H1 (cell line): Measurements from ENCODE around the gene ADAMTS20. TPM values are rescaled to one million over a fixed set of nuclear protein-coding genes. Genes with fewer than 3 reads are reported as not detected.

Experiments
- CTCF ChIA-PET: fragments of 300-600 bp; sonication (Branson Sonifier 250); formaldehyde crosslinking; loops from one replicate; lab custom pipeline; 2021; ENCODE audit not compliant: partially characterized antibody; lab: Charles Lee
- POLR2A ChIA-PET: fragments of 300-600 bp; sonication (Branson Sonifier 250); formaldehyde crosslinking; loops from one replicate; lab custom pipeline; 2021; ENCODE audit warnings: inconsistent platforms; ENCODE audit not compliant: partially characterized antibody; lab: Charles Lee
- DNase-seq, 2 experiments: peaks; one replicate each; pipeline versions ENCODE4 v3.0.0 to v3.0.0-alpha.2; 2010 to 2022; ENCODE audit warnings: low spot score in 2 of 2, low read depth in 1 of 2, mixed read lengths in 1 of 2
- FAIRE-seq: peaks from 2 replicates; lab custom pipeline; 2011; peaks lifted over from hg19 to GRCh38; lab: Jason Lieb, UNC
- H2AFZ ChIP-seq: 2 replicates; pipeline ENCODE4 v1.8.1; 2012; ENCODE audit warnings: low read length, inconsistent platforms
- H2AK5ac ChIP-seq: 2 replicates; pipeline ENCODE4 v1.6.1; 2013; ENCODE audit warnings: low read depth, low read length
- H2BK120ac ChIP-seq: replicated peaks from 2 replicates; pipeline ENCODE3; 2013; ENCODE audit warnings: low read depth, low read length, inconsistent platforms
- H2BK12ac ChIP-seq: 2 replicates; pipeline ENCODE4 v1.6.1; 2013; ENCODE audit warnings: low read depth, low read length
- H2BK15ac ChIP-seq: 2 replicates; pipeline ENCODE4 v1.6.1; 2013; ENCODE audit warnings: low read length
- H2BK20ac ChIP-seq: 2 replicates; pipeline ENCODE4 v1.6.1; 2013; ENCODE audit warnings: low read length
- H2BK5ac ChIP-seq: 2 replicates; pipeline ENCODE4 v1.6.1; 2013; ENCODE audit warnings: low read depth, low read length
- H3K14ac ChIP-seq: 2 replicates; pipeline ENCODE4 v1.6.1; 2013; ENCODE audit warnings: inconsistent platforms; ENCODE audit not compliant: insufficient read length
- H3K18ac ChIP-seq: 2 replicates; pipeline ENCODE4 v1.6.1; 2013; ENCODE audit warnings: low read length; ENCODE audit errors: extremely low read depth
- H3K23ac ChIP-seq: 2 replicates; pipeline ENCODE4 v1.6.1; 2013; ENCODE audit warnings: inconsistent platforms; ENCODE audit not compliant: insufficient read length
- H3K23me2 ChIP-seq: 2 replicates; pipeline ENCODE4 v1.6.1; 2013; ENCODE audit warnings: low read depth, low read length
- H3K27ac ChIP-seq: 2 replicates; pipeline ENCODE4 v1.6.1; 2011; ENCODE audit warnings: low read depth, low read length, inconsistent platforms
- H3K27me3 ChIP-seq, 4 experiments: replicated peaks in 1 of 4; 1 replicate in 1 of 4; 2 replicates in 3 of 4; pipeline versions ENCODE4 v1.6.1 to v1.8.1; 2011 to 2013; ENCODE audit warnings: low read length in 3 of 4, mild to moderate bottlenecking in 3 of 4, inconsistent platforms in 2 of 4, mixed read lengths in 2 of 4, moderate library complexity in 1 of 4; ENCODE audit not compliant: control insufficient read depth in 3 of 4, insufficient read depth in 3 of 4; ENCODE audit errors: extremely low read depth in 1 of 4
- H3K36me3 ChIP-seq, 4 experiments: 2 replicates each; pipeline versions ENCODE4 v1.6.1 to v1.8.1; 2011 to 2013; ENCODE audit warnings: mild to moderate bottlenecking in 4 of 4, low read length in 3 of 4, moderate library complexity in 2 of 4, control low read depth in 1 of 4, inconsistent platforms in 1 of 4; ENCODE audit not compliant: insufficient read depth in 4 of 4, control insufficient read depth in 2 of 4
- H3K4ac ChIP-seq: replicated peaks from 2 replicates; pipeline ENCODE3; 2013; ENCODE audit warnings: low read length, low read depth, mixed read lengths, inconsistent platforms; ENCODE audit not compliant: insufficient read length
- H3K4me1 ChIP-seq, 4 experiments: replicated peaks in 1 of 4; 1 replicate in 1 of 4; 2 replicates in 3 of 4; pipeline versions ENCODE4 v1.6.1 to v1.8.1; 2011 to 2013; ENCODE audit warnings: low read length in 3 of 4, inconsistent platforms in 2 of 4, mixed read lengths in 1 of 4; ENCODE audit not compliant: insufficient read depth in 4 of 4, control insufficient read depth in 3 of 4
- H3K4me2 ChIP-seq, 2 experiments: 2 replicates each; pipeline versions ENCODE4 v1.6.1 to v1.8.1; 2011 to 2013; ENCODE audit warnings: low read depth in 2 of 2, low read length in 2 of 2, control low read depth in 1 of 2, inconsistent platforms in 1 of 2, mild to moderate bottlenecking in 1 of 2; ENCODE audit not compliant: insufficient read depth in 1 of 2
- H3K4me3 ChIP-seq, 4 experiments: fragments of 200-600, 300-600 bp in 1 of 4; sonication (generic), shearing (Covaris generic), sonication (Bioruptor Twin) in 1 of 4; 2 replicates each; pipeline versions ENCODE4 v1.5.1 to v1.8.1; 2011 to 2016; ENCODE audit warnings: low read length in 4 of 4, low read depth in 3 of 4, control low read depth in 2 of 4, inconsistent platforms in 2 of 4, mild to moderate bottlenecking in 2 of 4, mixed read lengths in 1 of 4, moderate library complexity in 1 of 4; ENCODE audit not compliant: insufficient read depth in 2 of 4; ENCODE audit errors: extremely low read depth in 1 of 4
- H3K56ac ChIP-seq: replicated peaks from 2 replicates; pipeline ENCODE3; 2013; ENCODE audit warnings: low read depth, mild to moderate bottlenecking, mixed read lengths, low read length, inconsistent platforms; ENCODE audit not compliant: insufficient read length
- H3K79me1 ChIP-seq: 2 replicates; pipeline ENCODE4 v1.6.1; 2013; ENCODE audit warnings: low read depth, low read length, control low read depth
- H3K79me2 ChIP-seq, 2 experiments: 2 replicates each; pipeline versions ENCODE4 v1.6.1 to v1.8.1; 2012 to 2013; ENCODE audit warnings: low read length in 2 of 2, mild to moderate bottlenecking in 2 of 2, inconsistent platforms in 1 of 2; ENCODE audit not compliant: insufficient read depth in 2 of 2, control insufficient read depth in 1 of 2
- H3K9ac ChIP-seq, 4 experiments: replicated peaks in 1 of 4; 1 replicate in 1 of 4; 2 replicates in 3 of 4; pipeline versions ENCODE4 v1.6.1 to v1.8.1; 2011 to 2013; ENCODE audit warnings: low read depth in 3 of 4, low read length in 3 of 4, control low read depth in 2 of 4, mild to moderate bottlenecking in 2 of 4, moderate library complexity in 2 of 4, inconsistent platforms in 1 of 4; ENCODE audit errors: extremely low read depth in 1 of 4
- H3K9me3 ChIP-seq, 2 experiments: 2 replicates each; pipeline versions ENCODE4 v1.6.1 to v1.8.1; 2012 to 2013; ENCODE audit warnings: mild to moderate bottlenecking in 2 of 2, moderate library complexity in 2 of 2, control low read depth in 1 of 2, inconsistent platforms in 1 of 2, low read depth in 1 of 2, low read length in 1 of 2, mixed read lengths in 1 of 2; ENCODE audit not compliant: insufficient read depth in 2 of 2
- H4K20me1 ChIP-seq, 2 experiments: replicated peaks in 1 of 2; 2 replicates each; pipeline versions ENCODE3 to v1.8.1; 2011 to 2013; ENCODE audit warnings: inconsistent platforms in 2 of 2, low read length in 2 of 2, mild to moderate bottlenecking in 1 of 2; ENCODE audit not compliant: insufficient read depth in 2 of 2, control insufficient read depth in 1 of 2
- H4K5ac ChIP-seq: 2 replicates; pipeline ENCODE4 v1.6.1; 2013; ENCODE audit warnings: low read length, low read depth, mixed read lengths, inconsistent platforms; ENCODE audit not compliant: insufficient read length
- H4K8ac ChIP-seq: 2 replicates; pipeline ENCODE4 v1.8.0; 2013; ENCODE audit warnings: mild to moderate bottlenecking, moderate library complexity, low read length, inconsistent platforms; ENCODE audit not compliant: insufficient read depth; ENCODE audit errors: extremely low read depth
- H4K91ac ChIP-seq: replicated peaks from 2 replicates; pipeline ENCODE3; 2013; ENCODE audit warnings: low read length, mixed read lengths, inconsistent platforms; ENCODE audit not compliant: insufficient read length
- ASH2L ChIP-seq: fragments of 200-600, 300-600 bp; sonication (generic); IDR thresholded peaks from one replicate; pipeline ENCODE4 v1.7.1; 2017; ENCODE audit warnings: low read length
- CHD2 ChIP-seq: IDR thresholded peaks from 2 replicates; pipeline ENCODE4 v1.6.1; 2012; ENCODE audit warnings: low read length, improper control_type of control experiment
- HDAC2 ChIP-seq, 2 experiments: fragments of 300-600 bp in 1 of 2; sonication (generic) in 1 of 2; IDR thresholded peaks; 2 replicates each; pipeline ENCODE4 v1.6.1; 2011 to 2012; ENCODE audit warnings: low read depth in 2 of 2, low read length in 2 of 2, mild to moderate bottlenecking in 2 of 2, moderate library complexity in 2 of 2, borderline replicate concordance in 1 of 2, inconsistent platforms in 1 of 2
- HDAC6 ChIP-seq: IDR thresholded peaks from one replicate; pipeline ENCODE4 v1.7.1; 2012; ENCODE audit warnings: low read depth, mild to moderate bottlenecking, inconsistent platforms, low read length, moderate library complexity
- KDM5A ChIP-seq: fragments of 200-600 bp; IDR thresholded peaks from 2 replicates; pipeline ENCODE4 v1.7.1; 2012; ENCODE audit warnings: mild to moderate bottlenecking, low read length, inconsistent platforms, mixed read lengths
- MAFK ChIP-seq: IDR thresholded peaks from 2 replicates; pipeline ENCODE4 v1.6.1; 2012; ENCODE audit warnings: low read depth, mild to moderate bottlenecking, improper control_type of control experiment, low read length
- POLR2AphosphoS5 ChIP-seq: IDR thresholded peaks from 2 replicates; pipeline ENCODE4 v1.6.1; 2011; ENCODE audit warnings: low read depth, low read length
- RAD21 ChIP-seq, 2 experiments: IDR thresholded peaks in 1 of 2; conservative IDR thresholded peaks in 1 of 2; 2 replicates each; pipeline ENCODE4 v1.6.1; 2011; ENCODE audit warnings: low read depth in 2 of 2, low read length in 2 of 2, improper control_type of control experiment in 1 of 2, inconsistent platforms in 1 of 2, mild to moderate bottlenecking in 1 of 2, moderate library complexity in 1 of 2
- RBBP5 ChIP-seq: IDR thresholded peaks from 2 replicates; pipeline ENCODE4 v1.7.1; 2012; ENCODE audit warnings: low read depth, mild to moderate bottlenecking, inconsistent platforms, low read length, moderate library complexity, borderline replicate concordance
- RXRA ChIP-seq: IDR thresholded peaks from 2 replicates; pipeline ENCODE4 v1.6.1; 2011; ENCODE audit warnings: low read depth, mild to moderate bottlenecking, low read length, moderate library complexity; ENCODE audit not compliant: insufficient read depth
- SP4 ChIP-seq: IDR thresholded peaks from 2 replicates; pipeline ENCODE4 v1.6.1; 2012; ENCODE audit warnings: low read length, inconsistent platforms
- TAF7 ChIP-seq: optimal IDR thresholded peaks from 2 replicates; pipeline ENCODE3; 2011; ENCODE audit warnings: low read depth, mild to moderate bottlenecking, inconsistent platforms, low read length, moderate library complexity, borderline replicate concordance
- TBP ChIP-seq: IDR thresholded peaks from 2 replicates; pipeline ENCODE4 v1.6.1; 2011; ENCODE audit warnings: low read depth, low read length, improper control_type of control experiment
- ZNF274 ChIP-seq: IDR thresholded peaks from 2 replicates; pipeline ENCODE4 v1.7.0; 2012; ENCODE audit warnings: low read length, borderline replicate concordance; ENCODE audit errors: extremely low read depth
- polyA plus RNA-seq, 7 experiments: library from polyadenylated mRNA; depleted of rRNA in 3 of 7; stranded (reverse) in 5 of 7; unstranded in 2 of 7; fragments of >200 nt in 5 of 7; fragments of 200-250 nt in 2 of 7; gene quantifications; 1 replicate in 5 of 7; 2 replicates in 1 of 7; 4 replicates in 1 of 7; pipeline versions ENCODE4 v1.2.1 to v1.2.3, GENCODE V29; 2011 to 2013; ENCODE audit warnings: missing spikeins in 2 of 7, mixed read lengths in 2 of 7
- total RNA-seq: library from RNA; stranded (reverse); fragmentation: NEBNext Ultra II Directional; extraction: Animal tissue kit (Norgen Biotek cat#: 25700); gene quantifications from 2 replicates; pipeline ENCODE4 v1.2.1, GENCODE V29; 2021

ADAMTS20 gene
- total and polyA plus RNA-seq, 2 of the 8 experiments (the other 6 are each of a cell fraction or from before 2014, with no cell fraction given): 2.9 to 5.1 TPM

- no peaks in the 10 kb centered on the region for H4K20me1 ChIP-seq
- H4K8ac ChIP-seq: no peak overlapping the region
- no peak overlapping the region for H2BK5ac ChIP-seq
- H3K9ac ChIP-seq: no peak overlapping the region
- H2BK15ac ChIP-seq: no peak overlapping the region
- no peaks in the 10 kb centered on the region; a peak in 1 of 7 replicates for H3K4me1 ChIP-seq
- no peak for TF ChIP-seq POLR2AphosphoS5
- TF ChIP-seq ASH2L: no peak
- no peak for TF ChIP-seq TAF7
- no peak for TF ChIP-seq MAFK
- TF ChIP-seq RBBP5: no peak
- TF ChIP-seq RXRA: no peak
- no peak for TF ChIP-seq SP4
- TF ChIP-seq ZNF274: no peak
- no peak for TF ChIP-seq KDM5A
- no peak for TF ChIP-seq HDAC2 (IDR thresholded peaks at IDR 0.05; ENCODE audit: borderline replicate concordance in 1 of 2, low read depth in 2 of 2, low read length in 2 of 2)
- no peak for TF ChIP-seq CHD2
- TF ChIP-seq RAD21 (IDR thresholded peaks at IDR 0.05 in 1 of 2, conservative IDR thresholded peaks at IDR 0.05 in 1 of 2; ENCODE audit: low read depth in 2 of 2, low read length in 2 of 2): no peak
- no peak for TF ChIP-seq HDAC6
- TF ChIP-seq TBP: no peak
- no peak overlapping the region for H3K4me3 ChIP-seq
- no peak for DNase-seq
- no peak overlapping the region for H2BK120ac ChIP-seq
- ChIA-PET POLR2A (no interaction called here), CTCF (no interaction called here)
- H2AK5ac ChIP-seq: no peak overlapping the region
- H3K4ac ChIP-seq: no peak overlapping the region
- H2AFZ ChIP-seq: no peak overlapping the region
- H4K91ac ChIP-seq: no peak overlapping the region
- H2BK12ac ChIP-seq: no peak overlapping the region
- H3K27ac ChIP-seq: no peak overlapping the region
- H3K9me3 ChIP-seq: no peaks in the 10 kb centered on the region
- H3K23ac ChIP-seq: no peak overlapping the region
- H3K14ac ChIP-seq: no peak overlapping the region
- H3K4me2 ChIP-seq: no peak overlapping the region
- no peaks in the 10 kb centered on the region for H3K36me3 ChIP-seq
- no peaks in the 10 kb centered on the region for H3K79me1 ChIP-seq
- no peak overlapping the region for H4K5ac ChIP-seq
- FAIRE-seq: no peak
- H3K79me2 ChIP-seq: no peaks in the 10 kb centered on the region
- no peaks in the 10 kb centered on the region for H3K27me3 ChIP-seq
- no peaks in the 10 kb centered on the region for H3K23me2 ChIP-seq
- H3K18ac ChIP-seq: no peak overlapping the region
- H3K56ac ChIP-seq: no peak overlapping the region
- no peak overlapping the region for H2BK20ac ChIP-seq
Measured at GRCh38 chr12:43315961-43316360, 236.0 kb downstream of the ADAMTS20 start.
